ENCODE data around the gene RHOBTB3.

Gene RHOBTB3

GRCh38 chr5:95801961-95802360, 70.8 kb downstream of the RHOBTB3 start:
- TF ChIP-seq REST (IDR thresholded peaks at IDR 0.05; ENCODE audit: insufficient replicate concordance, low read depth) (no peak), GABPA (IDR thresholded peaks at IDR 0.05; ENCODE audit: low read depth) (no peak), SPI1 (IDR thresholded peaks at IDR 0.05; ENCODE audit: borderline replicate concordance, low read depth) (no peak), POLR2AphosphoS5 (IDR thresholded peaks at IDR 0.05; ENCODE audit: low read depth) (no peak), CTCF (IDR thresholded peaks at IDR 0.05; ENCODE audit: insufficient read depth, low read length) (no peak)
- Histone ChIP-seq H3K27me3 (ENCODE audit: insufficient read depth, poor library complexity, severe bottlenecking) (no peaks in the 10 kb centered on the region), H3K4me3 (replicated peaks; ENCODE audit: insufficient read depth, low read length) (no peak overlapping the region), H3K27ac (replicated peaks) (no peak overlapping the region)
- DNase-seq (ENCODE audit: low read depth in 1 of 2, low spot score in 1 of 2), result no peak

- Histone ChIP-seq H3K27me3 (ENCODE audit: insufficient read depth, poor library complexity, severe bottlenecking) (no peaks in the 10 kb centered on the region), H3K4me3 (replicated peaks; ENCODE audit: insufficient read depth, low read length) (no peak overlapping the region), H3K27ac (replicated peaks) (no peak overlapping the region)
- no peak for DNase-seq (ENCODE audit: low read depth in 1 of 2, low spot score in 1 of 2)
- no peak for TF ChIP-seq CTCF (IDR thresholded peaks at IDR 0.05; ENCODE audit: insufficient read depth, low read length)
- TF ChIP-seq SPI1 (IDR thresholded peaks at IDR 0.05; ENCODE audit: borderline replicate concordance, low read depth), result no peak
- TF ChIP-seq GABPA (IDR thresholded peaks at IDR 0.05; ENCODE audit: low read depth), result no peak
- no peak for TF ChIP-seq POLR2AphosphoS5 (IDR thresholded peaks at IDR 0.05; ENCODE audit: low read depth)
- TF ChIP-seq REST (IDR thresholded peaks at IDR 0.05; ENCODE audit: insufficient replicate concordance, low read depth), result no peak
Measured at GRCh38 chr5:95803271-95804148, 72.4 kb downstream of the RHOBTB3 start.

- TF ChIP-seq GABPA (IDR thresholded peaks at IDR 0.05; ENCODE audit: low read depth) (no peak), SPI1 (IDR thresholded peaks at IDR 0.05; ENCODE audit: borderline replicate concordance, low read depth) (no peak), POLR2AphosphoS5 (IDR thresholded peaks at IDR 0.05; ENCODE audit: low read depth) (no peak), CTCF (IDR thresholded peaks at IDR 0.05; ENCODE audit: insufficient read depth, low read length) (no peak)
- no peak overlapping the region for H3K4me3 ChIP-seq (replicated peaks; ENCODE audit: insufficient read depth, low read length)
- H3K27ac ChIP-seq (replicated peaks), result no peak overlapping the region
- no peak for DNase-seq (ENCODE audit: low read depth in 1 of 2, low spot score in 1 of 2)
- no peaks in the 10 kb centered on the region for H3K27me3 ChIP-seq (ENCODE audit: insufficient read depth, poor library complexity, severe bottlenecking)
Measured at GRCh38 chr5:95804736-95805539, 73.8 kb downstream of the RHOBTB3 start.
